Hair follicle dermal papilla cell (primary cell): Measurements from ENCODE around the gene NR1D2. TPM values are rescaled to one million over a fixed set of nuclear protein-coding genes. Genes with fewer than 3 reads are reported as not detected.

ENCODE experiments used
- total RNA-seq: library from RNA; depleted of rRNA; stranded (reverse); fragments of >200 nt; gene quantifications from 2 replicates; pipeline ENCODE4 v1.2.3, GENCODE V29; 2012

NR1D2 gene
- total RNA-seq = 67.8 and 87.3 TPM in 2 replicates

DNA sequence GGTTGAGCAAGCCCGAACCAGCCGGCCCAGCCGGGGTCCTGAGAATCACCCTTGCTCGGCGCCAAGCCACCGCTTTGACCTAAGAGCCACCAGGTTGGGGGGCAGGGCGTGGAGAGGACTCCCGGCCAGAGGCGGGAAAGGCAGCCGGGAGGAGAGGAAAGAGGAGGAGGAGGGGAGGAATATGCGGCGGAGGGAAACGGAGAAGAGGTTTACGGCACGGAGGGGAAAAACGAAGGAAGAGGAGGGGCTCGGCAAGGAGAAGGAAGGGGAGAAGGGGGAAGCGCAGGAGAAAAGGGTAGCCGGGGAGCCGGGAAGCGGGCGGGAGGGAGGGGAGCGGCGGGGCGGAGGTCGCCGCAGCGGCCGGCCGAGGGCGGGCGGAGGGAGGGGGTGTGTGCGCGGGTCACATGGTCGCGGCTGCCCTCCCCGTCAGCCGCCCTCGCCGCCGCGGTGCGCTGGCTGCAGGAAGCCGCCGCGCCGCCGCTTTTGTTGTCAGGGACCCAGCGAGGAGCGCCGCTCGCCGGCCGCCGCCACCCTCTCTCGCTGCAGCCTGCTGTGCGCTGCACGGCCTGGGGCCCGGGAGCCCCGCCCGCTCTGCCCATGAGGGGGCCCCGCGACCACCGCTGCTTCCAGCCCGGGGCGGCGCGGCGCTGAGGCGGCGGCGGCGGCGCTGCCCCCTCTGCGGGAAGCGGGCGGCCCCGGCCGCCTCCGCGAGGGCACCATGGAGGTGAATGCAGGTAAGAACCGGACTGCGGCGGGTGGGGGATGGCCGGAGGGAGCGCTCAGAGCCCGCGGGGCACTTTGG lies at the start of gene NR1D2:
NR1D2 (plus strand) TSS at position 426 of the 802 bp plus-strand sequence; CDS start at position 719, 293 bp downstream.

DNA sequence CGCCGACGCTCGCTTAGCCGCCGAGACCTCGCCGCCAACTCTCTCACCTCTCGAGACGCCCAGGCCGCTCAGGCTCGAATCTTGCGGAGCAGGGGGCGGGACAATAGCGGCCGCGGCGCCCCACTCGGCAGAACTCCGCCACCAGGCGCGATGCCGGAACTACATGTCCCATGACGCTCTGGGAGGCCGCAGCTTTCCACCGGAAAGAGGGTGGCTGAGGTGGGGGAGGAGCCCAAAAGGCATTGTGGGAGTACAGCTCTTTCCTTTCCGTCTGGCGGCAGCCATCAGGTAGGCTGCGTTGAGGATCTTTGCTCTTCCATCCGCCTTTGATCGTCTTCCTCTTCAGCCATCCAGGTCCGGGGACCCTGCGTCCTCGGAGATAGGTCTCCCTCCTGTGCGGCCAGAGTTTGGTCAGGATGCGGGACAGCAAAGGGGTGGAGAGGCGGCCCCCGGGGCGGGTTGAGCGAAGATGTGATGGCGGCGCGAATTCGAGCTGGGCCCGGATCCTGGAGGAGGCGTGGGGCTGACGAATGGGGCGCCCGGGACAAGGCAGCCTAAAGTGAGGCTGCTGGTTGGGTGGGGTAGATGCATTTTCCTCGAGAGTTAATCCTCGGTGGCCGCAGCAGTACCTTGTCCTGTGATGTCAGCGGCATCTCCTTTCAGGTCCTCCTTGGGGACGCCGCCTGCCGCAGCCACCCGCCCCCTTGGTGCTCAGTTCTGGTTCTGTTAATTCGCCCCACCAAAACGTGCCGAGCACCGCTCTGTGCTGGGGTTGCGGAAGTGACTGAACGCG lies 28.0 kb upstream of the NR1D2 start, which contains the start of the genes NKIRAS1 and RPL15:
NKIRAS1 (minus strand) TSS at position 105 of the 793 bp plus-strand sequence. CDS start 6,086 bp downstream, outside the sequence.
RPL15 (plus strand) TSS at position 247 of the 793 bp plus-strand sequence. CDS start 728 bp downstream, outside the sequence.

Other genes starting within 250 kb of the NR1D2 start
- 82.7 and 94.4 TPM in 2 replicates for gene UBE2E1, start 139.3 kb upstream of the NR1D2 start, total RNA-seq
- gene NKIRAS1, start 28.3 kb upstream of the NR1D2 start, total RNA-seq = 21.7 and 28.1 TPM in 2 replicates
- 1,301 and 1,877 TPM in 2 replicates for gene RPL15, start 28.2 kb upstream of the NR1D2 start, total RNA-seq